HG03457 (cell line): Measurements from ENCODE around the gene BANP.
"Not testable (repeated sequence)": the region's sequence is repeated elsewhere in the genome, so short reads cannot be mapped to it uniquely, and the experiment has no call there.

ENCODE experiments used
- ATAC-seq: cut with Tn5 transposase; IDR thresholded peaks from one replicate; pipeline ENCODE4 v1.9.1; 2021; ENCODE audit warnings: moderate number of reproducible peaks; ENCODE audit not compliant: unreplicated experiment

The BANP gene, protein sequence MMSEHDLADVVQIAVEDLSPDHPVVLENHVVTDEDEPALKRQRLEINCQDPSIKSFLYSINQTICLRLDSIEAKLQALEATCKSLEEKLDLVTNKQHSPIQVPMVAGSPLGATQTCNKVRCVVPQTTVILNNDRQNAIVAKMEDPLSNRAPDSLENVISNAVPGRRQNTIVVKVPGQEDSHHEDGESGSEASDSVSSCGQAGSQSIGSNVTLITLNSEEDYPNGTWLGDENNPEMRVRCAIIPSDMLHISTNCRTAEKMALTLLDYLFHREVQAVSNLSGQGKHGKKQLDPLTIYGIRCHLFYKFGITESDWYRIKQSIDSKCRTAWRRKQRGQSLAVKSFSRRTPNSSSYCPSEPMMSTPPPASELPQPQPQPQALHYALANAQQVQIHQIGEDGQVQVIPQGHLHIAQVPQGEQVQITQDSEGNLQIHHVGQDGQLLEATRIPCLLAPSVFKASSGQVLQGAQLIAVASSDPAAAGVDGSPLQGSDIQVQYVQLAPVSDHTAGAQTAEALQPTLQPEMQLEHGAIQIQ

GRCh38 chr16:87950765-87951551 is at the start of gene BANP:
Gene BANP (plus strand): TSS chr16:87951434. CDS start chr16:87975116, 23,682 bp downstream.
- ATAC-seq, result peak; percentile 86

DNA sequence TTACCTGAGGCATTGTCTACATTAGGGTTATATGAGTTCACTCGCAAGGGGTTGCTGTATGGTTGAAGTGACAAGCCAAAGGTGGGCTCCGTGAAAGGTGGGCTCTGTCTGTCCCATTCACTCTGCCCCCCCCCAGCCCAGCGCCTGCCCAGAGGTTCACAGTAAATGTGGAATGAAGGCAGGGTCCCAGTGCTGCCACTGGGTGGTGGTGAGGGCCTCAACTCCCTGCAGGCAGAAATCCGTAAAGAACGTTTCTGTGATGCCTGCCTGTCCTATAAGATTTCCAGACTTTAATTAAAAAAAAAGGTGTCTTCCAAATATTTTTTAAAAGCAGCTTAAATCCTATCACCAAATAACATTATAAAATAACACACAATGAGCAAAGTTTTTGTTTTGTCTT is 46.3 kb upstream of the BANP start:
- not testable (repeated sequence) for ATAC-seq

DNA sequence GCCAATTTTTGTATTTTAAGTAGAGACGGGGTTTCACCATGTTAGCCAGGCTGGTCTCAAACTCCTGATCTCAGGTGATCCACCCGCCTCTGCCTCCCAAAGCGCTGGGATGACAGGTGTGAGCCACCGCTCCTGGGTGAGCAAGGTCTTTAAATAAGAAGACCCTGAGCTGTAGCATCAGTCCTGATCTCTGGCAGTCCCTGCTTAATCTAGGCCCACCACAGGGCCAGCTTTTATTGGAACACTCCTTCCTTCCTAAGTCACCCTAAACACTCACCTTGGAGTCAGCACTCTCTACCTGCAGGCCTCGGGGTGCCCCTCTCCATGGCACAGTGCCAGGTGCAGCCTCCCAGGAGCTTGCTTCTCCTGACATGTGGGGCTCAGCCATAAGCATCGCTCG is 45.7 kb upstream of the BANP start:
- ATAC-seq, result not testable (repeated sequence)

GRCh38 chr16:87908101-87908500 is 43.1 kb upstream of the BANP start:
- ATAC-seq, result not testable (repeated sequence)

DNA sequence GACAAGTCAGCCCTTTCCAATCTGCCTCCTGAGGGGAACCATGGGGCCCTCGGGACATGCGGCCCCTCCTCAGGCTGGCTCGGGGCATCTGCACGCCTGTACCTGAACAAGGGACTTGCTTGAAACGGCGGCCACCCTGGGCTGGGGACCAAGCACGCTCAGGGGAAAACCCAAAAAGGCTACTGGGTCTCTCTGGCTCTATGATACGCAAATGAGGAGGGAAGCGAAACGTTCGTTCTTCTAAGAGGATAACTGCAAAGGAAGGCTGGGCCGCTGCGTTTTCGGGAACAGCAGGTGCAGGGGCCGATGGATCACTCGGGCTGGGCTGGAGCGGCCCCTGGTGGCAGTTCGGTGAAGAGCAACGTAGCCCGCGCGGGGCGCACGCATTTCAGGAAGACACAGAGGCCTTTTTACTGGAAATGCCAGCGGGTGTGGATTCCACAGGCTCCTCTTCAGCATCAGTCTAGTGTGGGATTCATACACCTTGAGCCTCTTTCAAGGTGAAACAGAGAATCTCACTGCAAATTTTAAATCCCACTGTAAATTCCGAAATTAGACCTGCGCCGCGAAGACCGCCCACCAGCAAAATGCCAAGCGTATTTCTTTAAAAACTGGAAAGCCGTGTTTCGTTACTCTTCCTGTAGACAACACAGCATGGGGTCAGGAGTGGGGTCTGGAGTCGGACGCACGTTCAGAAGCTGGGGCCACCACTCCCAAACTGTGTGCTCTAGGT is 41.9 kb upstream of the BANP start:
- ATAC-seq, result not testable (repeated sequence)

GRCh38 chr16:87911106-87911763 is 40.0 kb upstream of the BANP start:
- ATAC-seq, result not testable (repeated sequence)

DNA sequence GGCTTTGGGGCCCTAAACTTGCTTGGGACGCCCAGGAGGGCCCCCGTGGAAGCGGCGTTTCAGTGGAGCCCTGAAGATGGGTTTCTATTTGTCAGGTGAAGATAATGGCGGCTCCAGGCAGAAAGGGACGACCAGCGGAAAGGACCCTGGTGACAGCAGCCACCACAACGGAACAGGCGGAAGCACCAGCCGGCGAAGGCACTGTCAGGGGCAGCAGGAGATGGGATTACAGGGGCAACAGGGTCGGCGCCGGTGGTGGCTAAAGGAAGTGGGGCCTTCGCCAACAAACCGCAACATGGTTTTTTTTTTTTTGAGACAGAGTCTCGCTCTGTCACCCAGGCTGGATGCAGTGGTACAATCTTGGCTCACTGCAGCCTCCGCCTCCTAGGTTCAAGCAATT is 38.5 kb upstream of the BANP start:
- not testable (repeated sequence) for ATAC-seq

GRCh38 chr16:87914021-87914725 is 37.1 kb upstream of the BANP start:
- not testable (repeated sequence) for ATAC-seq

GRCh38 chr16:87914812-87915211 is 36.4 kb upstream of the BANP start:
- no peak for ATAC-seq

- ATAC-seq, result no peak
These were observed 33.7 kb upstream of the BANP start for GRCh38 chr16:87917503-87917902.

DNA sequence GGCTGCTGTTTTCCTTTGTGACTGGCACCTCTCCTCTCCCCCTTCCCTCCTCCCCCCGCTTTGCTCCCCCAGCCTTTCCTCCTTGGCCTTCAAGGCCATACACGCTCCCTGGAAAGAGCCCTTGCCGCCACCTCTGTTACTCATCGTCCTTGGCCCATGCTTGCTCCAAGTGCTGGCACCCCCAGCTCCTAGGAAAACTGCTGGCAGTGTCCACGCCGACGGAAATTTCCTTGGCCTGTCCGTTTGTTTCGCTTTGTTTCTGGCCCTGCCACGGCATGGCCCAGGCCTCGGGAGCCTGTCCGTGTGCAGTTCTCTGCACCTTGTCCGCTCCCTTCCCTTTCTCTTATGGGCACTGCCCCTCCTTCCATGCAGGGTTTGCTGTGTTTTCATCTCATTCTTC is 32.9 kb upstream of the BANP start:
- no peak for ATAC-seq

GRCh38 chr16:87918866-87919680 is 32.2 kb upstream of the BANP start:
- no peak for ATAC-seq

DNA sequence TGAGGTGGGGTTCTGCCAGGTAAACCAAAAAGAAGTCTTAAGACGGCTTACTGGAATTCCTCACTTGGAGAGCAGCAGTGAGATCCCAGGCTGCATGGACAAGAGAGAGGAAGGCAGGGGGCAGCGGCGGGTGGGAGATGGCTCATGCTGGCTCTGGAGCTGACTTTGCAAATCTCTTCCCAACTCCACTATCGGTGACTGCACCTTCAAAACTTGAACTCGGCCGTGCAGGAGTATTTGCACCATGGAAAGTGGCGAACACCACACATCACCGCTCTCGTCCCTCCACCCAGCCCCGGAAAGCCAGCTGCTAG is 31.6 kb upstream of the BANP start:
- ATAC-seq, result no peak

DNA sequence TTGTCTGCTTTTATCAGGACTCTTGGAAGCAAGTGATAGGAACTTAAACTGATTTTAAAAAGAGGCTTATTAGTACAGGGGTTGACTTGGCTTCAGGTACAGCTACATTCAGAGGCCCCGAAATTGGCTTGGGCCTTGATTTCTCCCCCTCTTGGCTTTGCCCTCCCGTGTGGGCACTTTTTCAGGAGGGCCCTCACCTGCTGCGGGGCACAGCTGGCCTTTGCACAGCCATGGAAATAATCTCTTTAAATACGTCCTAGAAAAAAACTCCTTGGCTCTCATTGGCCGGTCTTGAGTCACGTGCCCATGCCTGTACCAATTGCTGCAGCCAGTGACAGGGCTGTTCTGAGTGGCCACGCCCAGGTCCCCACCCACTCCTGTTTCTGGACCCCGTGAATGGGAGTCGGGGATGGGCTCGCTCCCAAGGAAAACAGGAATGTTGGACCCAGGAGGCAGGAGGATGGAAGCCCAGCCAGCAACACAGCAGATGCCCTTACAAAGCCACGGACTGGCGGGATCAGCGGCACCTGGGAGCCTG is 29.9 kb upstream of the BANP start:
- no peak for ATAC-seq

DNA sequence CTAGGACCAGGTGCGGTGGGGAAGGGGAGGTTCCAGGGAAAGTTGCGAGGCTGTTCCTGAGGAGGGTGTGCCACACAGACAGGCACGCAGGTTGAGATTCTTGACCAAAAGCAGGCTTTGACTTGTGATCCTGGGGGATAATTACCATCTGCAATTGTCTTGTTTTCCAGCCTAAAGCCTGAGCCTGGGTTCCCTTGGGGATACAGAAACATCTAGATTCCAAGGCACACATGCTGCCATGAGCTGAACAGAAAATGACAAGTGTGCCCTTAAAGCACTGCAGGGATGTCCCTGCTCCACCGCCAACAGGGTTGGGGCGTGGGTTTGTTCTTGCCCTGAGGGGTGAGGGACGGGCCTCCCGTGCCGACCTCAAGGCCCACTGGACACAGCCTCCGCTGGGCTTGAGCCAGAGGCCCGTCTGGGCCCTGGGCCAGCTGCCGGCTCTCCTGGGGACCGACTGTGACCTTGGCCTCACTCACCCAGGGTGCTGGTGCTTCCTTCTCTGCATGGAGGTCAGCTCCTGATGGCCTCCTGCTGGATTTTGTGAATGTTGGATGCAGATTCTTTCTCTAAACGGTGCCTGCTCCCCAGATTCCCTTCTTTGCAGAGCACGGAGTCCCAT is 28.9 kb upstream of the BANP start:
- ATAC-seq, result no peak

DNA sequence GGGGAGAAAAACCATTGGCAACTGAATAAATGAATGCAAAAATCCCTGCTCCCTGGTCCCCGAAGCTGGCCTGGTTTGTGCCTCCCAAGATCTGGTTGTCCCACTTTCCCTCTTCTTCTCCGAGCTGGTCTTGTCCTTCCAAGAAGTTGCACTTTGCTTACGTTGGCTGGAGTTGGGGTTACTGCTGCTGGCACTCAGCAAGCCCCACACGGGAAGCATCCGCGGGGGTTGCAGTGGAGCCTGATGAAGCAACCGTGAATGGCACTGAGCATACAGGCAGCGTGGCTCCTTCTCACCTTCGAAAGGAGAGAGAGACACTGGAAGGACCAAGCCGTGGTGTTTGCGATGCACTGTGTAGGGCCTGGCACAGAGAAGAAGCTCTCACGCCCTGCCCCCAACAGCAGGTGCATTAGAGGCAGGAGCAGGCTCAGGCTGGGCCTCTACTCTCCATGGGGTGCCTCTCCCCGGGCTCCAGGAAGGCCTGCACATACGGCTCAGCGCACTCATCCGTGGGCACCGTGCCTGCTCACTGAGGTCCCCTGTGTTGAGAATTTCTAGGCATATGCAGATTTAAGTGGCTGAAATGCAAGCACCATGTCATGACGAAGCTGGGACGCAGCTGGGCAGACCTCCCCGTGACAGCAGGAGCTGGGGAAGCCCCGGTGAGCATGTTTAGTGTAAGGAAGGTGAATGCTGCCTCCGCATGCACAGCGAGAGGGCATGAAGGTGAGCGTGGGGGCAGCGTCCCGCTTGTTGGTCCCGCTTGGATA is 27.0 kb upstream of the BANP start:
- no peak for ATAC-seq

- ATAC-seq, result no peak
These were observed 26.2 kb upstream of the BANP start for GRCh38 chr16:87924811-87925670.
